Mammary epithelial cell (primary cell): Measurements from ENCODE around the gene CTSZ.

ENCODE experiments used
- EZH2 ChIP-seq: IDR thresholded peaks from 2 replicates; pipeline ENCODE4 v1.6.1; 2012; ENCODE audit warnings: low read length, inconsistent platforms, borderline replicate concordance
- TF ChIP-seq, protein P1 (sequence below), 2 donors: IDR thresholded peaks in 1 of 2; conservative IDR thresholded peaks in 1 of 2; 2 replicates each; pipeline ENCODE4 v1.5.1; 2011 to 2012; ENCODE audit warnings: inconsistent platforms in 2 of 2, low read length in 2 of 2, mild to moderate bottlenecking in 2 of 2, control low read depth in 1 of 2, low read depth in 1 of 2; ENCODE audit not compliant: insufficient read depth in 1 of 2; ENCODE audit errors: extremely low read depth in 1 of 2

- TF ChIP-seq EZH2 = no peak
- TF ChIP-seq, protein P1, sequence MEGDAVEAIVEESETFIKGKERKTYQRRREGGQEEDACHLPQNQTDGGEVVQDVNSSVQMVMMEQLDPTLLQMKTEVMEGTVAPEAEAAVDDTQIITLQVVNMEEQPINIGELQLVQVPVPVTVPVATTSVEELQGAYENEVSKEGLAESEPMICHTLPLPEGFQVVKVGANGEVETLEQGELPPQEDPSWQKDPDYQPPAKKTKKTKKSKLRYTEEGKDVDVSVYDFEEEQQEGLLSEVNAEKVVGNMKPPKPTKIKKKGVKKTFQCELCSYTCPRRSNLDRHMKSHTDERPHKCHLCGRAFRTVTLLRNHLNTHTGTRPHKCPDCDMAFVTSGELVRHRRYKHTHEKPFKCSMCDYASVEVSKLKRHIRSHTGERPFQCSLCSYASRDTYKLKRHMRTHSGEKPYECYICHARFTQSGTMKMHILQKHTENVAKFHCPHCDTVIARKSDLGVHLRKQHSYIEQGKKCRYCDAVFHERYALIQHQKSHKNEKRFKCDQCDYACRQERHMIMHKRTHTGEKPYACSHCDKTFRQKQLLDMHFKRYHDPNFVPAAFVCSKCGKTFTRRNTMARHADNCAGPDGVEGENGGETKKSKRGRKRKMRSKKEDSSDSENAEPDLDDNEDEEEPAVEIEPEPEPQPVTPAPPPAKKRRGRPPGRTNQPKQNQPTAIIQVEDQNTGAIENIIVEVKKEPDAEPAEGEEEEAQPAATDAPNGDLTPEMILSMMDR (conservative IDR thresholded peaks at IDR 0.05 in 1 of 2, IDR thresholded peaks at IDR 0.05 in 1 of 2; ENCODE audit: extremely low read depth in 1 of 2, insufficient read depth in 1 of 2, low read depth in 1 of 2, low read length in 2 of 2) = no peak
These were observed 9.8 kb downstream of the CTSZ start for GRCh38 chr20:58997141-58997770.
